K562 (cell line): Measurements from ENCODE around the gene HCRT.

Experiments
- BRCA1 ChIP-seq, 2 experiments: fragments of 450-650 bp in 1 of 2; sonication (generic) in 1 of 2; formaldehyde crosslinking in 1 of 2; IDR thresholded peaks; 2 replicates each; pipeline versions ENCODE4 v1.5.0 to v1.6.1; 2017 to 2020; ENCODE audit warnings: mild to moderate bottlenecking in 1 of 2, missing genetic modification reagents in 1 of 2
- CEBPB ChIP-seq: fragments of 450-650 bp; IDR thresholded peaks from 2 replicates; pipeline ENCODE4 v1.6.1; 2016; ENCODE audit warnings: missing genetic modification characterization, missing compliant biosample characterization
- EP300 ChIP-seq: IDR thresholded peaks from 2 replicates; pipeline ENCODE4 v1.6.1; 2012; ENCODE audit warnings: low read length, improper control_type of control experiment
- GATA2 ChIP-seq: sonication (generic); formaldehyde crosslinking; IDR thresholded peaks from 2 replicates; pipeline ENCODE4 v1.4.0; 2020; ENCODE audit warnings: mild to moderate bottlenecking, missing genetic modification reagents
- HDAC2 ChIP-seq: fragments of 450-650 bp; IDR thresholded peaks from 2 replicates; pipeline ENCODE4 v1.6.1; 2016; ENCODE audit warnings: mild to moderate bottlenecking
- MTA1 ChIP-seq: fragments of 450-650 bp; IDR thresholded peaks from 2 replicates; pipeline ENCODE4 v1.6.1; 2017; ENCODE audit warnings: borderline replicate concordance
- MYBL2 ChIP-seq, 2 experiments: fragments of 450-650 bp in 1 of 2; sonication (generic) in 1 of 2; formaldehyde crosslinking in 1 of 2; IDR thresholded peaks; 2 replicates each; pipeline versions ENCODE4 v1.6.1 to v1.8.1; 2017 to 2022; ENCODE audit warnings: borderline replicate concordance in 1 of 2, inconsistent platforms in 1 of 2, low read depth in 1 of 2, mild to moderate bottlenecking in 1 of 2, missing genetic modification reagents in 1 of 2, moderate library complexity in 1 of 2
- RAD21 ChIP-seq, 2 experiments: fragments of 250-450 bp in 1 of 2; fragments of 450-650 bp in 1 of 2; sonication (Bioruptor Pico) in 1 of 2; formaldehyde crosslinking in 1 of 2; IDR thresholded peaks in 1 of 2; conservative IDR thresholded peaks in 1 of 2; 2 replicates each; pipeline versions ENCODE4 v1.4.0 to v1.8.0; 2020 to 2022; ENCODE audit warnings: mild to moderate bottlenecking in 2 of 2, moderate library complexity in 1 of 2
- SRF ChIP-seq, 2 experiments: fragments of 250-450, 450-650 bp in 1 of 2; sonication (Bioruptor Pico) in 1 of 2; sonication (generic) in 1 of 2; formaldehyde crosslinking; IDR thresholded peaks; 2 replicates each; pipeline versions ENCODE4 v1.5.0 to v1.5.1; 2020 to 2022; ENCODE audit warnings: mild to moderate bottlenecking in 1 of 2, missing genetic modification reagents in 1 of 2
- TAF1 ChIP-seq: IDR thresholded peaks from 2 replicates; pipeline ENCODE4 v1.6.1; 2011; ENCODE audit warnings: mild to moderate bottlenecking, low read length, moderate library complexity; ENCODE audit not compliant: insufficient read depth, control insufficient read depth, severe bottlenecking; ENCODE audit errors: extremely low read depth
- YY1 ChIP-seq, 3 experiments: IDR thresholded peaks; 2 replicates each; pipeline ENCODE4 v1.6.1; 2011; ENCODE audit warnings: low read length in 2 of 3, mild to moderate bottlenecking in 2 of 3, moderate library complexity in 2 of 3, borderline replicate concordance in 1 of 3, control low read depth in 1 of 3, low read depth in 1 of 3; ENCODE audit not compliant: insufficient read depth in 3 of 3, insufficient replicate concordance in 2 of 3, control insufficient read depth in 1 of 3, insufficient read length in 1 of 3; ENCODE audit errors: extremely low read depth in 1 of 3
- TF ChIP-seq, protein P1 (sequence below), 3 experiments: IDR thresholded peaks in 2 of 3; conservative IDR thresholded peaks in 1 of 3; 2 replicates each; pipeline ENCODE4 v1.5.1; 2011 to 2012; ENCODE audit warnings: low read length in 3 of 3, mild to moderate bottlenecking in 3 of 3, control low read depth in 2 of 3, improper control_type of control experiment in 1 of 3, inconsistent platforms in 1 of 3, low read depth in 1 of 3, mixed read lengths in 1 of 3, moderate library complexity in 1 of 3; ENCODE audit not compliant: insufficient read depth in 2 of 3

DNA sequence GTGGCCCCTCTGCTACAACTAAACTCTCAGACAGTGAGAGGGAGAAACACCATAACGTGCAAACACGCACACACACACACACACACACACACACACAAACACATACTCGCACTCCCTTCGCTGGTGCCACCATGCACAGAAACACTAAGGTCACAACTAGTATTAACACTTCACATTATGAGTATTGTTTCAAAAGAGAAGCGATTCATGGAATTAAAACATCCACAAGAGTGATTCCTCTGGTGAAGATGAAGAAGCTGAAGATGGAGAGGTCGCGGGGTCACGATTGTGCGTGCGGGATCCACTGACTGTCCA, 16.2 kb upstream of the HCRT start:
- TF ChIP-seq, protein P1, sequence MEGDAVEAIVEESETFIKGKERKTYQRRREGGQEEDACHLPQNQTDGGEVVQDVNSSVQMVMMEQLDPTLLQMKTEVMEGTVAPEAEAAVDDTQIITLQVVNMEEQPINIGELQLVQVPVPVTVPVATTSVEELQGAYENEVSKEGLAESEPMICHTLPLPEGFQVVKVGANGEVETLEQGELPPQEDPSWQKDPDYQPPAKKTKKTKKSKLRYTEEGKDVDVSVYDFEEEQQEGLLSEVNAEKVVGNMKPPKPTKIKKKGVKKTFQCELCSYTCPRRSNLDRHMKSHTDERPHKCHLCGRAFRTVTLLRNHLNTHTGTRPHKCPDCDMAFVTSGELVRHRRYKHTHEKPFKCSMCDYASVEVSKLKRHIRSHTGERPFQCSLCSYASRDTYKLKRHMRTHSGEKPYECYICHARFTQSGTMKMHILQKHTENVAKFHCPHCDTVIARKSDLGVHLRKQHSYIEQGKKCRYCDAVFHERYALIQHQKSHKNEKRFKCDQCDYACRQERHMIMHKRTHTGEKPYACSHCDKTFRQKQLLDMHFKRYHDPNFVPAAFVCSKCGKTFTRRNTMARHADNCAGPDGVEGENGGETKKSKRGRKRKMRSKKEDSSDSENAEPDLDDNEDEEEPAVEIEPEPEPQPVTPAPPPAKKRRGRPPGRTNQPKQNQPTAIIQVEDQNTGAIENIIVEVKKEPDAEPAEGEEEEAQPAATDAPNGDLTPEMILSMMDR (IDR thresholded peaks at IDR 0.05 in 2 of 3, conservative IDR thresholded peaks at IDR 0.05 in 1 of 3; ENCODE audit: insufficient read depth in 2 of 3, low read depth in 1 of 3, low read length in 3 of 3): no peak
- TF ChIP-seq MYBL2 (IDR thresholded peaks at IDR 0.05; ENCODE audit: low read depth) (no peak), MYBL2 (CRISPR knock-in tag; IDR thresholded peaks at IDR 0.05; ENCODE audit: borderline replicate concordance) (no peak), SRF (CRISPR knock-in tag; IDR thresholded peaks at IDR 0.05) (no peak), BRCA1 (IDR thresholded peaks at IDR 0.05) (no peak), BRCA1 (CRISPR knock-in tag; IDR thresholded peaks at IDR 0.05) (no peak), HDAC2 (no peak), TAF1 (no peak), EP300 (no peak), YY1 (IDR thresholded peaks at IDR 0.05; ENCODE audit: borderline replicate concordance in 1 of 3, control insufficient read depth in 1 of 3, extremely low read depth in 1 of 3, insufficient read depth in 3 of 3, insufficient read length in 1 of 3, insufficient replicate concordance in 2 of 3, low read depth in 1 of 3, low read length in 2 of 3) (no peak), MTA1 (no peak), CEBPB (tag) (no peak), GATA2 (CRISPR knock-in tag) (no peak), RAD21 (CRISPR knock-in tag; conservative IDR thresholded peaks at IDR 0.05 in 1 of 2, IDR thresholded peaks at IDR 0.05 in 1 of 2) (no peak)
